Measurements from ENCODE around the gene DDA1.

- TF ChIP-seq CTCF (IDR thresholded peaks at IDR 0.05) = no peak
- TF ChIP-seq POLR2A (IDR thresholded peaks at IDR 0.05) = no peak
Observed at GRCh38 chr19:17347361-17347760, 38.0 kb downstream of the DDA1 start.
